Measurements from ENCODE around the gene INAFM2.

- peak in 1 of 2 donors; percentile 29 for TF ChIP-seq CTCF (conservative IDR thresholded peaks at IDR 0.05 in 1 of 2, IDR thresholded peaks at IDR 0.05 in 1 of 2; ENCODE audit: low read depth in 1 of 2, low read length in 2 of 2)
- TF ChIP-seq EZH2 (IDR thresholded peaks at IDR 0.05; ENCODE audit: low read length, missing control alignments) = no peak
Measured at GRCh38 chr15:40307421-40308211, 15.9 kb upstream of the INAFM2 start, which contains the start of gene PLCB2.
